DND-41 (cell line): Measurements from ENCODE around the gene SLC25A26.

Source experiments
- ATAC-seq: fragments of 200-7000 bp; cut with Tn5 transposase; 3 replicates; pipeline ENCODE4 v1.9.1; 2021; ENCODE audit warnings: low read depth; ENCODE audit not compliant: insufficient read depth
- DNase-seq: peaks from one replicate; pipeline ENCODE4 v3.0.0-alpha.2; 2020
- H2AFZ ChIP-seq: 2 replicates; pipeline ENCODE4 v1.6.0; 2012; ENCODE audit warnings: low read depth, low read length
- H3K27ac ChIP-seq: 2 replicates; pipeline ENCODE4 v1.5.1; 2012; ENCODE audit warnings: low read length, inconsistent platforms
- H3K27me3 ChIP-seq: fragments of 200-600 bp; sonication (generic); 2 replicates; pipeline ENCODE4 v1.6.0; 2012; ENCODE audit warnings: low read length, mild to moderate bottlenecking, inconsistent platforms; ENCODE audit not compliant: insufficient read depth, poor library complexity
- H3K36me3 ChIP-seq: 2 replicates; pipeline ENCODE4 v1.5.1; 2012; ENCODE audit warnings: low read length, inconsistent platforms; ENCODE audit not compliant: insufficient read depth
- H3K4me1 ChIP-seq: 2 replicates; pipeline ENCODE4 v1.5.1; 2012; ENCODE audit warnings: mild to moderate bottlenecking, low read length; ENCODE audit not compliant: insufficient read depth
- H3K4me2 ChIP-seq: 2 replicates; pipeline ENCODE4 v1.6.0; 2012; ENCODE audit warnings: mild to moderate bottlenecking, moderate library complexity, low read length, inconsistent platforms; ENCODE audit not compliant: insufficient read depth
- H3K4me3 ChIP-seq, 2 experiments: fragments of 200-600 bp in 1 of 2; shearing (Covaris generic) in 1 of 2; 2 replicates each; pipeline ENCODE4 v1.5.1; 2012 to 2016; ENCODE audit warnings: inconsistent platforms in 2 of 2, low read length in 2 of 2, mild to moderate bottlenecking in 2 of 2, low read depth in 1 of 2, moderate library complexity in 1 of 2
- H3K79me2 ChIP-seq: 2 replicates; pipeline ENCODE4 v1.6.0; 2012; ENCODE audit warnings: low read length, inconsistent platforms; ENCODE audit not compliant: insufficient read depth
- H3K9ac ChIP-seq: 2 replicates; pipeline ENCODE4 v1.6.0; 2012; ENCODE audit warnings: low read depth, mild to moderate bottlenecking, inconsistent platforms, low read length, moderate library complexity
- H3K9me3 ChIP-seq: 2 replicates; pipeline ENCODE4 v1.5.1; 2012; ENCODE audit warnings: low read length, moderate library complexity, mild to moderate bottlenecking, inconsistent platforms; ENCODE audit not compliant: insufficient read depth, severe bottlenecking
- H4K20me1 ChIP-seq: 2 replicates; pipeline ENCODE4 v1.6.0; 2012; ENCODE audit warnings: low read length; ENCODE audit not compliant: insufficient read depth
- CTCF ChIP-seq: IDR thresholded peaks from 2 replicates; pipeline ENCODE4 v1.5.1; 2012; ENCODE audit warnings: borderline replicate concordance, low read length, moderate library complexity, mild to moderate bottlenecking; ENCODE audit not compliant: poor library complexity, severe bottlenecking; ENCODE audit errors: extremely low read depth
- EZH2 ChIP-seq: IDR thresholded peaks from 3 replicates; pipeline ENCODE4 v1.6.1; 2012; ENCODE audit warnings: borderline replicate concordance, low read depth, mild to moderate bottlenecking, moderate library complexity, low read length, inconsistent platforms; ENCODE audit not compliant: severe bottlenecking

SLC25A26 gene

GRCh38 chr3:66178206-66178605 lies 42.6 kb upstream of the SLC25A26 start:
- Histone ChIP-seq H3K4me2 (no peak overlapping the region), H3K9ac (no peak overlapping the region), H4K20me1 (no peaks in the 10 kb centered on the region), H3K9me3 (no peaks in the 10 kb centered on the region), H3K27me3 (no peaks in the 10 kb centered on the region), H2AFZ (no peak overlapping the region), H3K4me1 (no peaks in the 10 kb centered on the region), H3K27ac (no peak overlapping the region), H3K36me3 (no peaks in the 10 kb centered on the region), H3K4me3 (no peak overlapping the region), H3K79me2 (no peaks in the 10 kb centered on the region)
- ATAC-seq = no peak
- TF ChIP-seq EZH2 (no peak), CTCF (no peak)
- no peak for DNase-seq

- ATAC-seq (no peak), DNase-seq (no peak)
- TF ChIP-seq CTCF = no peak
- TF ChIP-seq EZH2 = no peak
- no peaks in the 10 kb centered on the region for H3K9me3 ChIP-seq
- H3K4me2 ChIP-seq = no peak overlapping the region
- H2AFZ ChIP-seq = no peak overlapping the region
- H3K27me3 ChIP-seq = no peaks in the 10 kb centered on the region
- H3K27ac ChIP-seq = no peak overlapping the region
- no peak overlapping the region for H3K9ac ChIP-seq
- H3K79me2 ChIP-seq = no peaks in the 10 kb centered on the region
- no peaks in the 10 kb centered on the region for H3K36me3 ChIP-seq
- no peak overlapping the region for H3K4me3 ChIP-seq
- no peaks in the 10 kb centered on the region for H3K4me1 ChIP-seq
- no peaks in the 10 kb centered on the region for H4K20me1 ChIP-seq
These were observed 41.0 kb upstream of the SLC25A26 start for GRCh38 chr3:66179793-66180192.

DNA sequence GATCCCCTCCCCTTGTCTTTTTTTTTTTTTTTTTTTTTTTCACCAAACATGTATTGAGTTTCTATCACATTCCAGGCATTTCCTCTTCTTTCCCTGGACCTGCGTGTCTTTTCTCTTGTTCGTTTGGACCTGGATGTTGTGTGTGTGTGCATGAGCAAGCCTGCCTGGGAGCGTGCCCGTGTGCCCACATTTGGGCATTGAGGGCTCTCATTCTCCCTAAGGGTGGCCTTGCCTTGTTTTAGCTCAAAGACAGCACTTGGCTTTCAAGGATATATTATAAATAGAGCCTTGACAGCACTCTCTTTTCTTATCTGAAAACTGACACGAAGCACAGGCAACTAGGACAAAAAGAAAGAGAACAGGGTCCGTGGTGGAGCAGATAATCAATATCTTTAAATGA lies 39.0 kb upstream of the SLC25A26 start:
- ATAC-seq (no peak), DNase-seq (no peak)
- H3K79me2 ChIP-seq = no peaks in the 10 kb centered on the region
- no peak overlapping the region for H3K9ac ChIP-seq
- no peak for TF ChIP-seq EZH2
- no peak for TF ChIP-seq CTCF
- no peak overlapping the region for H3K4me3 ChIP-seq
- no peaks in the 10 kb centered on the region for H3K27me3 ChIP-seq
- H3K9me3 ChIP-seq = no peaks in the 10 kb centered on the region
- H3K4me1 ChIP-seq = no peaks in the 10 kb centered on the region
- H4K20me1 ChIP-seq = no peaks in the 10 kb centered on the region
- no peaks in the 10 kb centered on the region for H3K36me3 ChIP-seq
- no peak overlapping the region for H3K4me2 ChIP-seq
- H2AFZ ChIP-seq = no peak overlapping the region
- H3K27ac ChIP-seq = no peak overlapping the region

GRCh38 chr3:66182246-66182645 lies 38.6 kb upstream of the SLC25A26 start:
- ATAC-seq (no peak), DNase-seq (no peak)
- Histone ChIP-seq H4K20me1 (no peaks in the 10 kb centered on the region), H3K27me3 (no peaks in the 10 kb centered on the region), H3K4me2 (no peak overlapping the region), H3K4me1 (no peaks in the 10 kb centered on the region), H3K27ac (no peak overlapping the region), H3K79me2 (no peaks in the 10 kb centered on the region), H3K4me3 (no peak overlapping the region), H3K9ac (no peak overlapping the region), H3K9me3 (no peaks in the 10 kb centered on the region), H2AFZ (no peak overlapping the region), H3K36me3 (no peaks in the 10 kb centered on the region)
- TF ChIP-seq EZH2 (no peak), CTCF (no peak)
